Left renal pelvis (tissue), 4 donors: Measurements from ENCODE around the gene SELE. TPM values are rescaled to one million over a fixed set of nuclear protein-coding genes. Genes with fewer than 3 reads are reported as not detected.

Experiments
- DNase-seq, 4 donors: peaks; one replicate each; pipeline ENCODE4 v3.0.0-alpha.2; 2013; ENCODE audit warnings: low read depth in 4 of 4, low spot score in 3 of 4
- polyA plus RNA-seq, 4 donors: library from polyadenylated mRNA; unstranded; fragments of 120-200 nt; gene quantifications; one replicate each; pipeline ENCODE4 v1.2.1, GENCODE V29; 2013; ENCODE audit not compliant: insufficient read length in 4 of 4

The SELE gene
- polyA plus RNA-seq = 1 to 10 TPM in 1 of 4 donors, under 1 TPM in 3; 0.49 to 2.5 (median 0.52) TPM

- no peak for DNase-seq
Measured at GRCh38 chr1:169733924-169734323, at the start of gene SELE. TSS of gene SELE (minus strand) at chr1:169734079. CDS start at chr1:169733612, 467 bp downstream.

GRCh38 chr1:169782596-169782995 lies 48.7 kb upstream of the SELE start:
- DNase-seq = no peak

GRCh38 chr1:169779970-169780369 lies 46.1 kb upstream of the SELE start:
- no peak for DNase-seq

- DNase-seq = no peak
Measured at GRCh38 chr1:169779150-169779549, 45.3 kb upstream of the SELE start.

- no peak for DNase-seq
Measured at GRCh38 chr1:169776440-169776839, 42.6 kb upstream of the SELE start.

GRCh38 chr1:169768161-169768560 lies 34.3 kb upstream of the SELE start:
- no peak for DNase-seq

- DNase-seq = no peak
Measured at GRCh38 chr1:169765580-169766331, 31.9 kb upstream of the SELE start.

GRCh38 chr1:169764919-169765318 lies 31.0 kb upstream of the SELE start:
- DNase-seq = no peak

- no peak for DNase-seq
Measured at GRCh38 chr1:169762699-169763098, 28.8 kb upstream of the SELE start.

- DNase-seq = no peak
Measured at GRCh38 chr1:169759038-169759437, 25.2 kb upstream of the SELE start.

- DNase-seq = no peak
Measured at GRCh38 chr1:169753549-169753948, 19.7 kb upstream of the SELE start.

- no peak for DNase-seq
Measured at GRCh38 chr1:169750041-169750440, 16.2 kb upstream of the SELE start.

GRCh38 chr1:169746550-169746949 lies 12.7 kb upstream of the SELE start:
- no peak for DNase-seq

GRCh38 chr1:169745015-169745861 lies 11.4 kb upstream of the SELE start:
- no peak for DNase-seq

- no peak for DNase-seq
Measured at GRCh38 chr1:169741666-169742394, 8.0 kb upstream of the SELE start.

GRCh38 chr1:169739980-169740379 lies 6.1 kb upstream of the SELE start:
- DNase-seq = no peak

- no peak for DNase-seq
Measured at GRCh38 chr1:169731446-169731845, 2.4 kb downstream of the SELE start.

GRCh38 chr1:169729991-169730390 lies 3.9 kb downstream of the SELE start:
- no peak for DNase-seq

- DNase-seq = no peak
Measured at GRCh38 chr1:169727307-169727706, 6.6 kb downstream of the SELE start.

- DNase-seq = no peak
Measured at GRCh38 chr1:169726851-169727250, 7.0 kb downstream of the SELE start.

GRCh38 chr1:169725930-169726329 lies 7.9 kb downstream of the SELE start:
- DNase-seq = no peak
